Stimulated activated CD4-positive, alpha-beta T cell treated with anti-CD3 and anti-CD28 coated beads, TNF-alpha, amount 100 ng/mL, for 48 hours (primary cell): ENCODE results near the gene TFEB.
"Not testable (repeated sequence)": the region's sequence is repeated elsewhere in the genome, so short reads cannot be mapped to it uniquely, and the experiment has no call there.

Source experiments
- DNase-seq, 3 donors: peaks; one replicate each; pipeline ENCODE4 v3.0.0-alpha.2; 2020; ENCODE audit warnings: low read depth in 3 of 3

Gene TFEB

GRCh38 chr6:41766043-41766664 is 30.7 kb upstream of the TFEB start:
- not testable (repeated sequence) for DNase-seq

- DNase-seq: no peak
These were observed 28.1 kb upstream of the TFEB start for GRCh38 chr6:41763470-41763869.

GRCh38 chr6:41759905-41760579 is 24.6 kb upstream of the TFEB start:
- no peak for DNase-seq

GRCh38 chr6:41759106-41759904 is 23.9 kb upstream of the TFEB start:
- DNase-seq: no peak

- no peak for DNase-seq
These were observed 23.2 kb upstream of the TFEB start for GRCh38 chr6:41758641-41759035.

- DNase-seq: no peak
These were observed 22.7 kb upstream of the TFEB start for GRCh38 chr6:41757931-41758640.

GRCh38 chr6:41757271-41757670 is 21.9 kb upstream of the TFEB start:
- DNase-seq: no peak

- DNase-seq: no peak
These were observed 20.9 kb upstream of the TFEB start for GRCh38 chr6:41756354-41756753.

GRCh38 chr6:41755895-41756294 is 20.5 kb upstream of the TFEB start:
- DNase-seq: no peak

GRCh38 chr6:41750374-41750773 is 15.0 kb upstream of the TFEB start:
- no peak for DNase-seq

- DNase-seq: no peak
These were observed 13.1 kb upstream of the TFEB start for GRCh38 chr6:41748542-41748941.

- DNase-seq: no peak
These were observed 12.7 kb upstream of the TFEB start for GRCh38 chr6:41748102-41748477.

GRCh38 chr6:41747256-41748101 is 12.1 kb upstream of the TFEB start, which contains the start of gene PGC:
Gene PGC (minus strand): TSS chr6:41747397. CDS start chr6:41747334, 63 bp downstream.
- DNase-seq: no peak

- DNase-seq: no peak
These were observed 10.7 kb upstream of the TFEB start for GRCh38 chr6:41746107-41746506.

- DNase-seq: no peak
These were observed 8.9 kb upstream of the TFEB start for GRCh38 chr6:41744236-41744787.

- DNase-seq: no peak
These were observed 8.2 kb upstream of the TFEB start for GRCh38 chr6:41743406-41744235.

GRCh38 chr6:41741625-41742490 is 6.5 kb upstream of the TFEB start:
- DNase-seq: no peak

- DNase-seq: no peak
These were observed 5.2 kb upstream of the TFEB start for GRCh38 chr6:41740366-41741162.
